GM23248 (cell line): ENCODE measurements around the gene CORO2B.

Experiments used
- EZH2 ChIP-seq: fragments of 200-600 bp; sonication (generic); IDR thresholded peaks from 2 replicates; pipeline ENCODE4 v1.6.1; 2018; ENCODE audit warnings: antibody characterized with exemption, mild to moderate bottlenecking; ENCODE audit not compliant: insufficient read depth, poor library complexity, severe bottlenecking
- EZH2phosphoT487 ChIP-seq: fragments of 200-600 bp; sonication (generic); IDR thresholded peaks from 2 replicates; pipeline ENCODE4 v1.6.1; 2018; ENCODE audit warnings: antibody characterized with exemption, moderate library complexity, mild to moderate bottlenecking, low read depth; ENCODE audit not compliant: insufficient read depth

- TF ChIP-seq EZH2 (no peak), EZH2phosphoT487 (no peak)
Measured at GRCh38 chr15:68638953-68639515, 60.2 kb downstream of the CORO2B start.
